ENCODE measurements around the gene COL4A4.
"Not testable (repeated sequence)": the region's sequence is repeated elsewhere in the genome, so short reads cannot be mapped to it uniquely, and the experiment has no call there.

Gene COL4A4

DNA sequence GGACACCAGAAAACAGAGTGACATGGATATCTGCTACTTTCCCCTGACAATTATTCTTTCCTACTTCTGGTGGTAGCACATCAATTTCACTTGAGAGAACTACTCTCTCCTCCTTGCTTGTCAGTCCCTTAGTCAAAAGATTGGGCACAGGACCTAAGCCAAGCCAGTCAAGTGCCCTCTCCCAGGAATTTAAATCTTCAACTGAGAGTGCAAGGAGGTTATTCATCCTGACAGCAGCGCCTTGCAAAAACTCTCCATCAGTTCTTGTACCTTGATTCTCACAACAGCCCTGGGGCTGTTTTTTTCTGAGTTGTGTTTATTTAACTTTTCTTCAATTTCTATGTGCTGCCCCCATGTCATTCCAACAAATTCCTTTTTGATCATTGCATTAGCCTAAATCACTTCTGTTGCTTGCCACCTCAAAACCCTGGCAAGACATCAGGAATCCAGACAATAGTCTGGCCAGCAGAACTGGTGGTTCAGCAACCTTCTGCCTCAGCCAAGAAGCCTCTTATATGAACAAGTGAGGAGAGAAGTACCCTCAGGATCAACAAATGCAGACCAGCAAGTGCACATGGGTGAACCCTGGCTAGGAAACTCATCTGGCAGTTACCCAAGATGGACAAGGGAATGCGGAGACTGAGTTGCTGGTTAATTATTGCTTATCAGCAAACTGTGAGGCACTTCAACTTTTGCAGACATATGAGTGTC lies 19.8 kb upstream of the COL4A4 start:
- Mint-ChIP-seq H3K4me1 (no peaks in the 10 kb centered on the region), H3K27me3 (peaks cover 32% of the 10 kb centered on the region), H3K9me3 (no peaks in the 10 kb centered on the region), H3K4me3 (no peak overlapping the region), H3K27ac (ENCODE audit: low read depth) (no peak overlapping the region), H3K36me3 (ENCODE audit: insufficient read depth) (no peaks in the 10 kb centered on the region)
- ATAC-seq (replicated peaks; ENCODE audit: extremely low read depth, poor library complexity, severe bottlenecking): no peak
- no peak for DNase-seq (ENCODE audit: low spot score in 2 of 2)

- Mint-ChIP-seq H3K27me3 (peaks cover 23% of the 10 kb centered on the region), H3K27ac (ENCODE audit: low read depth) (no peak overlapping the region), H3K4me3 (no peak overlapping the region), H3K9me3 (no peaks in the 10 kb centered on the region), H3K36me3 (ENCODE audit: insufficient read depth) (no peaks in the 10 kb centered on the region), H3K4me1 (no peaks in the 10 kb centered on the region)
- DNase-seq (ENCODE audit: low spot score in 2 of 2) (no peak), ATAC-seq (replicated peaks; ENCODE audit: extremely low read depth, poor library complexity, severe bottlenecking) (no peak)
Observed at GRCh38 chr2:227182765-227183164, 18.8 kb upstream of the COL4A4 start.

DNA sequence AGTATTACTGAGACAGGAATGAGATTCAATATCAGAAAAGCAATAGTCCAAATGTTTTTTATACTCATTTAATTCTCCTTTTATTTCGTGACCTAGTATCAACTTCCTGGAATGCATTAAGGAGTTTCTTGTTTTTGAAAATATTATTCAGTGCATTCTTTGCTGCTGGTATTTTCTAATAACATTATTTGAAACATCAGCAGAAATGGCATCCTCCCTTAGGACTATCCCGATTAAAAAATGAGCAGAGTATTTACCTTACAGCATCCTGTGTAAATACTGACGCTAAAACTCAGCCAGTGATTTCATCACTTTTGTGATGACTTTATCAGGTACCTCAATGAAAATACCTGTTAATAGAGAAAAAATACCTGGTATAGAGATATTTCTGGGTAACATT lies 16.8 kb upstream of the COL4A4 start:
- Mint-ChIP-seq H3K27me3 (peaks cover 13% of the 10 kb centered on the region), H3K9me3 (no peaks in the 10 kb centered on the region), H3K36me3 (ENCODE audit: insufficient read depth) (no peaks in the 10 kb centered on the region), H3K27ac (ENCODE audit: low read depth) (no peak overlapping the region), H3K4me1 (no peaks in the 10 kb centered on the region), H3K4me3 (no peak overlapping the region)
- no peak for DNase-seq (ENCODE audit: low spot score in 2 of 2)
- ATAC-seq (replicated peaks; ENCODE audit: extremely low read depth, poor library complexity, severe bottlenecking): no peak

DNA sequence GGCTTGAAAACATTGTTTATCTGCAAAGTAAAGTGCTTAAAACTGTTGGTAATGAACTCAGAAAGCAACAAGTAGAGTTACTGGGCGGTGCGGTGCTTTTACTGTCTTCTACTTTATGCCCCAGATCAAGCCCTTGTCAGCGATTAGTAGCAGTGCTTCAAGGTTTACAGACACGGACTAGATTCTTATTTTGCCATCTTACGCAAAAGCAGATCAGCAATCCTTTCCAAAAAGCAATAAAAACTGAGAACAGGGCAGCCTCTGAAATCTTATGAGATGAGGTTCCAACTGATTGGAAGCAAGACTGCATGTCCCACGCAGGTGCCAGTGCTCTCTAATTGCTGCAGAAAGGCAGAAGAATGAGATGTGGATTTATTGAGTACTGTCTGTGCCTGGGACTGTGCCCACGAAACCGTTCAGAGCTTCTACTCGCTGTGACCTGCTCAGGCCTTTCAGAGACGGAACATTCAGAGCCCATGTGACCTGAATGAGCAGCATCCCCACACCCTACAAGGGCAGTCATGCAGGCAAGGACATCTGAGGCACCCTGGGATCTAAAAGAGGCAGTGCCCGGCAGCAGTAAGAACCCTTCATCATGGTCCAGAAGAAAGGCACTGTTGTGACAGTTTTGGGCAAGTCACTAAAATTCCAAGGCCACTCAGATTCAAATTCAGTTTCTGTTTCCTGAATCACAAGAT lies 16.1 kb upstream of the COL4A4 start:
- no peak overlapping the region for H3K27ac Mint-ChIP-seq (ENCODE audit: low read depth)
- no peaks in the 10 kb centered on the region for H3K36me3 Mint-ChIP-seq (ENCODE audit: insufficient read depth)
- DNase-seq (ENCODE audit: low spot score in 2 of 2): no peak
- ATAC-seq (replicated peaks; ENCODE audit: extremely low read depth, poor library complexity, severe bottlenecking): no peak
- H3K4me1 Mint-ChIP-seq: no peaks in the 10 kb centered on the region
- no peak overlapping the region for H3K4me3 Mint-ChIP-seq
- H3K9me3 Mint-ChIP-seq: no peaks in the 10 kb centered on the region
- H3K27me3 Mint-ChIP-seq: peaks cover 13% of the 10 kb centered on the region

GRCh38 chr2:227177592-227178336 lies 13.8 kb upstream of the COL4A4 start:
- H3K27me3 Mint-ChIP-seq: peaks cover 26% of the 10 kb centered on the region
- H3K36me3 Mint-ChIP-seq (ENCODE audit: insufficient read depth): no peaks in the 10 kb centered on the region
- no peaks in the 10 kb centered on the region for H3K4me1 Mint-ChIP-seq
- no peak overlapping the region for H3K4me3 Mint-ChIP-seq
- no peak for ATAC-seq (replicated peaks; ENCODE audit: extremely low read depth, poor library complexity, severe bottlenecking)
- no peaks in the 10 kb centered on the region for H3K9me3 Mint-ChIP-seq
- H3K27ac Mint-ChIP-seq (ENCODE audit: low read depth): no peak overlapping the region
- DNase-seq (ENCODE audit: low spot score in 2 of 2): no peak

GRCh38 chr2:227171779-227172178 lies 7.8 kb upstream of the COL4A4 start:
- ATAC-seq (replicated peaks; ENCODE audit: extremely low read depth, poor library complexity, severe bottlenecking); H3K4me3 Mint-ChIP-seq: not testable (repeated sequence)
- H3K27me3 Mint-ChIP-seq: peaks cover 55% of the 10 kb centered on the region

DNA sequence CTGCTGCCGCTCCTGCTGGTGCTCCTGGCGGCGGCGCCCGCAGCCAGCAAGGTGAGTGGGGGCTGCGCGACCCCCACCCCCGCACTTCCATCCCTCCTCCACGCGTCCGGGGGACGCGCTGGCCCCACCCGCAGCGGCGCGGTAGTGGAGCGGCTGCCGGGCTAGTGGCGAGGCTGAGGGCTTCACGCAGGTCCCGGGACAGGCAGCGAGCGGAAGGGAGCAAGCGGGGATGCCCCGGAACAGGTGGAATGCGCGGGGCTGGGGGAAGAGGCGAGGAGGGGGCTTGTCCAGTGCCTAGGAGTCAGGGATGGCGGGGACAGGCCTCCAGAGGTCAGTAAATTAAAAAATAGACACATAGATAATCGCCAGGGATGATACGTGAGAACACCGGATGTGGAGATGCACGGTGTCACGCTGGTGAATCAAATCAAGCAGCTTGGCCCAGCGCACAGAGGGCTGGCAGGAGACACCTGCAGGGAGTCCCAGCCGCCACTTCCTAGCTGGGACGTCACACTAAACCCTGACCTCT lies 822 bp upstream of the COL4A4 start:
- DNase-seq (ENCODE audit: low spot score in 2 of 2): no peak
- ATAC-seq (replicated peaks; ENCODE audit: extremely low read depth, poor library complexity, severe bottlenecking): peak; percentile 44
- H3K27me3 Mint-ChIP-seq: peaks cover 71% of the 10 kb centered on the region
- no peaks in the 10 kb centered on the region for H3K9me3 Mint-ChIP-seq
- H3K36me3 Mint-ChIP-seq (ENCODE audit: insufficient read depth): peaks cover 2% of the 10 kb centered on the region
- H3K4me1 Mint-ChIP-seq: no peaks in the 10 kb centered on the region
- H3K27ac Mint-ChIP-seq (ENCODE audit: low read depth): no peak overlapping the region
- H3K4me3 Mint-ChIP-seq: peak overlapping the region; percentile 34

More at GRCh38 chr2:227171779-227172178, 7.8 kb upstream of the COL4A4 start:
- not testable (repeated sequence) for H3K9me3 Mint-ChIP-seq; DNase-seq (ENCODE audit: low spot score in 2 of 2); H3K4me1 Mint-ChIP-seq; H3K27ac Mint-ChIP-seq (ENCODE audit: low read depth); H3K36me3 Mint-ChIP-seq (ENCODE audit: insufficient read depth)

DNA sequence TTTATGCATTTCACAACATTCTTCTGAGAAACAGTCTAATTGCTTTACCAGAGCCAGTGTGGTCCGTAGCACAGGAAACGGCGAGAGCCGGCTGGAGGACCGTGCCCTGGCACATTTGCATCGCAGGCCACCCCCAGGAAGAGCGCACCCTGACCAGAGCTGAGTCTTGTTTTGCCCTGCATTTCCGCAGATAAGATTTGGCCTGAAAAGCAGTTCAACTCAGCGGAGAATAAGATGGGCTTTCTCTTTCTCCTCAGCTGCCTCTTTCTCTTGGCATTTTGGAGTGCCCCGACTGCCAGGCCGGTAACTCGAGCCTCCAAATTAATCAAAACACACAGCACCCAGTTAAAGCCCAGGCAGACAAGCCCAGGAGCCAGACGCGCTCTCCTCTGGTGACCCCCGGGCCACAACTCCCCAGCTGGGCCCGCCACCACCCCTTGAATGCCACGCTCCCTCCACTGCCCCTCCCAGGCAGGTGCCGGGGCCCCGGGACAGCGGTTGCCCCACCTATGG lies 464 bp downstream of the COL4A4 start:
- Mint-ChIP-seq H3K4me1 (no peaks in the 10 kb centered on the region), H3K27ac (ENCODE audit: low read depth) (no peak overlapping the region), H3K27me3 (peaks cover 83% of the 10 kb centered on the region), H3K4me3 (peak overlapping the region; percentile 33), H3K36me3 (ENCODE audit: insufficient read depth) (peaks cover 2% of the 10 kb centered on the region), H3K9me3 (no peaks in the 10 kb centered on the region)
- ATAC-seq (replicated peaks; ENCODE audit: extremely low read depth, poor library complexity, severe bottlenecking) (no peak), DNase-seq (ENCODE audit: low spot score in 2 of 2) (no peak)

- no peak for ATAC-seq (replicated peaks; ENCODE audit: extremely low read depth, poor library complexity, severe bottlenecking)
- Mint-ChIP-seq H3K27me3 (peaks cover 75% of the 10 kb centered on the region), H3K27ac (ENCODE audit: low read depth) (no peak overlapping the region), H3K4me3 (no peak overlapping the region), H3K4me1 (no peaks in the 10 kb centered on the region), H3K36me3 (ENCODE audit: insufficient read depth) (peaks cover 2% of the 10 kb centered on the region), H3K9me3 (no peaks in the 10 kb centered on the region)
- DNase-seq (ENCODE audit: low spot score in 2 of 2): no peak
Observed at GRCh38 chr2:227161947-227162346, 2.1 kb downstream of the COL4A4 start.

- Mint-ChIP-seq H3K4me1 (no peaks in the 10 kb centered on the region), H3K36me3 (ENCODE audit: insufficient read depth) (no peaks in the 10 kb centered on the region), H3K27me3 (peaks cover 75% of the 10 kb centered on the region), H3K4me3 (no peak overlapping the region), H3K27ac (ENCODE audit: low read depth) (no peak overlapping the region), H3K9me3 (no peaks in the 10 kb centered on the region)
- ATAC-seq (replicated peaks; ENCODE audit: extremely low read depth, poor library complexity, severe bottlenecking) (no peak), DNase-seq (ENCODE audit: low spot score in 2 of 2) (no peak)
Observed at GRCh38 chr2:227160164-227160563, 3.8 kb downstream of the COL4A4 start.

DNA sequence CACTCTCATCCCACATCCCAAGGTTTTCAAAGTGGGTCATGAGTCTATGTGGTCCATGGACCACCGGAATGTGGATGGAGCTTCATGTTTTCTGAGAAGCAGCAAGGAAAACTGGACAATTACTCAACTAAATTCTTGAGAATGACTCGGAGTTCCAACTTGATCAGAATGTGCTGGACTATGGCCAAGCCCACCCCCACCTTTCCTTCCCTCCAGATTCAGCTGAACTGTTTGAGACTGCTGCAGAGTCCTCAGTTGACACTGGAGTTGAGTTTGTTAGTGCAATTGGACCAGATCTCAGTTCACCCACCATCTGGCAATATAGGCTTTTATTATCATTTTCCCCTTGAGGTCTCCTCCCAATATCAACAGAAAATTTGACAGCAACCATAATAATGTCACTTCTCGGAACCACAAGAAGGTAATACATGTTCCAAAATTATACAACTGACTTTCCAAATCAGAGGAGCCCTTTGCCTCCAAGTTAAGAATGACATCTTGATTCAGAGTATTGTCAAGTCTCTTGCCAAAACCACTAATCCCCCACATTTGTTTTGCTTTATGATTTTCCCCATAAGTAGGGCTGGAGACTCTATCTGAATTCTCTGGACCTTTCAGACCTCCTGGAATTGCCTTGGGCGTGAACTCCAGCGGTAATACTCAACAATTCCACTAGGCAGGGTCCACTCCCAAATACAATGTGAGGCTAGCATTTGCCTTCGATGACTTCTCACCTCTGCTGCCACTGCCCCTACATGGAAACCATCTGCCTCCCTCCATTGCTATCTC lies 8.8 kb downstream of the COL4A4 start:
- DNase-seq (ENCODE audit: low spot score in 2 of 2) (no peak), ATAC-seq (replicated peaks; ENCODE audit: extremely low read depth, poor library complexity, severe bottlenecking) (no peak)
- Mint-ChIP-seq H3K9me3 (no peaks in the 10 kb centered on the region), H3K4me1 (no peaks in the 10 kb centered on the region), H3K27ac (ENCODE audit: low read depth) (no peak overlapping the region), H3K36me3 (ENCODE audit: insufficient read depth) (peaks cover 2% of the 10 kb centered on the region), H3K27me3 (peaks cover 66% of the 10 kb centered on the region), H3K4me3 (no peak overlapping the region)
